SK-N-SH (cell line): ENCODE data around the gene ARHGDIG. TPM values are rescaled to one million over a fixed set of nuclear protein-coding genes. Genes with fewer than 3 reads are reported as not detected.

Source experiments
- CTCF ChIA-PET: fragments of 300-600, 350-600 bp; formaldehyde crosslinking; extraction: SDS; loops from one replicate; lab custom pipeline; 2021; lab: Yijun Ruan, JAX
- POLR2A ChIA-PET: fragments of 350-600 bp; sonication (Branson Sonifier 250); formaldehyde crosslinking; extraction: SDS; loops from one replicate; lab custom pipeline; 2020; ENCODE audit warnings: antibody characterized with exemption, inconsistent platforms; lab: Yijun Ruan, JAX
- DNase-seq: peaks from one replicate; pipeline ENCODE4 v3.0.0; 2012
- H2AFZ ChIP-seq: fragments of 200-600 bp; sonication (generic); 2 replicates; pipeline ENCODE4 v1.8.1; 2016; ENCODE audit warnings: antibody characterized with exemption, mild to moderate bottlenecking, low read depth
- H3F3A ChIP-seq: fragments of 200-600 bp; sonication (generic); replicated peaks from 2 replicates; pipeline ENCODE3; 2016; ENCODE audit warnings: antibody characterized with exemption, mild to moderate bottlenecking; ENCODE audit not compliant: insufficient read depth
- H3K27ac ChIP-seq, 2 experiments: fragments of 200-500 bp in 1 of 2; fragments of 200-600 bp in 1 of 2; sonication (Bioruptor generic) in 1 of 2; sonication (generic), shearing (Covaris generic) in 1 of 2; 2 replicates each; pipeline versions ENCODE4 v1.5.1 to v1.6.1; 2014 to 2016; ENCODE audit warnings: low read depth in 2 of 2, inconsistent platforms in 1 of 2, low read length in 1 of 2, mild to moderate bottlenecking in 1 of 2, mixed read lengths in 1 of 2
- H3K27me3 ChIP-seq: fragments of 200-600 bp; sonication (generic), shearing (Covaris generic); 2 replicates; pipeline ENCODE4 v1.6.1; 2016; ENCODE audit warnings: mixed run types; ENCODE audit not compliant: insufficient read depth
- H3K36me3 ChIP-seq, 2 experiments: fragments of 200-500 bp in 1 of 2; fragments of 200-600 bp in 1 of 2; sonication (Bioruptor generic) in 1 of 2; sonication (generic) in 1 of 2; replicated peaks in 1 of 2; 2 replicates each; pipeline versions ENCODE3 to v1.5.1; 2014 to 2016; ENCODE audit warnings: low read length in 1 of 2, mild to moderate bottlenecking in 1 of 2; ENCODE audit not compliant: insufficient read depth in 2 of 2, control insufficient read depth in 1 of 2
- H3K4me1 ChIP-seq, 2 experiments: fragments of 200-500 bp in 1 of 2; fragments of 200-600 bp in 1 of 2; sonication (Bioruptor generic) in 1 of 2; sonication (generic), shearing (Covaris generic) in 1 of 2; 2 replicates each; pipeline versions ENCODE4 v1.5.1 to v1.6.1; 2014 to 2016; ENCODE audit warnings: low read depth in 1 of 2, low read length in 1 of 2, mixed run types in 1 of 2; ENCODE audit not compliant: insufficient read depth in 2 of 2, control insufficient read depth in 1 of 2
- H3K4me2 ChIP-seq: fragments of 200-600 bp; sonication (generic), shearing (Covaris generic); 2 replicates; pipeline ENCODE4 v1.6.1; 2017; ENCODE audit warnings: mixed run types
- H3K4me3 ChIP-seq, 2 experiments: fragments of 200-500 bp in 1 of 2; fragments of 200-600 bp in 1 of 2; sonication (Bioruptor generic) in 1 of 2; sonication (generic), shearing (Covaris generic) in 1 of 2; 2 replicates each; pipeline versions ENCODE4 v1.5.1 to v1.8.1; 2014 to 2016; ENCODE audit warnings: low read depth in 2 of 2, inconsistent platforms in 1 of 2, low read length in 1 of 2, mild to moderate bottlenecking in 1 of 2, mixed read lengths in 1 of 2, moderate library complexity in 1 of 2
- H3K79me2 ChIP-seq: fragments of 200-600 bp; sonication (generic); 2 replicates; pipeline ENCODE4 v1.8.1; 2017; ENCODE audit warnings: mild to moderate bottlenecking; ENCODE audit not compliant: insufficient read depth
- H3K9ac ChIP-seq: fragments of 200-600 bp; sonication (generic); 2 replicates; pipeline ENCODE4 v1.6.1; 2017; ENCODE audit warnings: mixed run types
- H3K9me2 ChIP-seq: fragments of 200-600 bp; sonication (generic); 2 replicates; pipeline ENCODE4 v1.6.1; 2017; ENCODE audit warnings: mixed run types
- H3K9me3 ChIP-seq: fragments of 200-600 bp; sonication (generic); 2 replicates; pipeline ENCODE4 v1.6.1; 2017; ENCODE audit warnings: mixed run types, mild to moderate bottlenecking, moderate library complexity
- H4K20me1 ChIP-seq: fragments of 200-600 bp; sonication (generic); 2 replicates; pipeline ENCODE4 v1.6.1; 2017; ENCODE audit warnings: mild to moderate bottlenecking, mixed run types; ENCODE audit not compliant: insufficient read depth
- ELF1 ChIP-seq: IDR thresholded peaks from 2 replicates; pipeline ENCODE4 v1.4.0; 2012
- EZH2phosphoT487 ChIP-seq: fragments of 200-600 bp; sonication (generic); IDR thresholded peaks from 2 replicates; pipeline ENCODE4 v1.6.1; 2017; ENCODE audit warnings: low read depth, mixed run types, mild to moderate bottlenecking, antibody characterized with exemption, moderate library complexity, borderline replicate concordance
- FOSL2 ChIP-seq: IDR thresholded peaks from 2 replicates; pipeline ENCODE4 v1.4.0; 2012; ENCODE audit warnings: low read depth, mild to moderate bottlenecking, moderate library complexity, borderline replicate concordance
- FOXJ3 ChIP-seq: sonication (generic); formaldehyde crosslinking; IDR thresholded peaks from 2 replicates; pipeline ENCODE4 v1.5.1; 2020; ENCODE audit warnings: mild to moderate bottlenecking, missing genetic modification reagents
- GABPA ChIP-seq: IDR thresholded peaks from 2 replicates; pipeline ENCODE4 v1.4.0; 2012; ENCODE audit warnings: low read depth, mild to moderate bottlenecking
- JUND ChIP-seq: IDR thresholded peaks from 2 replicates; pipeline ENCODE4 v1.4.0; 2012
- NFIC ChIP-seq: IDR thresholded peaks from 2 replicates; pipeline ENCODE4 v1.4.0; 2012; ENCODE audit warnings: borderline replicate concordance
- RFX5 ChIP-seq: IDR thresholded peaks from 2 replicates; pipeline ENCODE4 v1.6.1; 2012; ENCODE audit warnings: mild to moderate bottlenecking, improper control_type of control experiment, low read length
- SMC3 ChIP-seq: IDR thresholded peaks from 2 replicates; pipeline ENCODE4 v1.6.1; 2012; ENCODE audit warnings: low read depth, low read length, improper control_type of control experiment
- TAF1 ChIP-seq: IDR thresholded peaks from 2 replicates; pipeline ENCODE4 v1.6.1; 2012; ENCODE audit warnings: low read depth, mild to moderate bottlenecking, low read length, moderate library complexity, borderline replicate concordance
- TCF12 ChIP-seq: IDR thresholded peaks from 2 replicates; pipeline ENCODE4 v1.4.0; 2012
- WGBS: methylation state at CpG from one replicate; pipeline ENCODE4 v1.1.6; 2017; ENCODE audit warnings: low lambda C conversion rate; 5-methylcytosine and 5-hydroxymethylcytosine counted together
- polyA plus RNA-seq, 3 experiments: library from polyadenylated mRNA; depleted of rRNA; stranded (reverse); fragments of >200 nt; gene quantifications; 2 replicates each; pipeline ENCODE4 v1.2.3, GENCODE V29; 2012
- TF ChIP-seq, protein P1 (sequence below): IDR thresholded peaks from 2 replicates; pipeline ENCODE4; 2012
- TF ChIP-seq, protein P2 (sequence below): fragments of 150-350 bp; IDR thresholded peaks from 2 replicates; pipeline ENCODE4 v1.6.1; 2017; ENCODE audit warnings: antibody characterized with exemption, low read length, low read depth, borderline replicate concordance
- TF ChIP-seq, protein P3 (sequence below): IDR thresholded peaks from 2 replicates; pipeline ENCODE4 v1.4.0; 2012; ENCODE audit warnings: low read depth, borderline replicate concordance
- TF ChIP-seq, protein P4 (sequence below): IDR thresholded peaks from 2 replicates; pipeline ENCODE4 v1.6.1; 2012; ENCODE audit warnings: mild to moderate bottlenecking, low read depth, low read length, moderate library complexity
- TF ChIP-seq, protein P5 (sequence below): IDR thresholded peaks from 2 replicates; pipeline ENCODE4 v1.4.0; 2012; ENCODE audit warnings: low read depth

Gene ARHGDIG
- polyA plus RNA-seq, 1 of the 3 experiments (the other 2 are of a cell fraction): 4.8 TPM

DNA sequence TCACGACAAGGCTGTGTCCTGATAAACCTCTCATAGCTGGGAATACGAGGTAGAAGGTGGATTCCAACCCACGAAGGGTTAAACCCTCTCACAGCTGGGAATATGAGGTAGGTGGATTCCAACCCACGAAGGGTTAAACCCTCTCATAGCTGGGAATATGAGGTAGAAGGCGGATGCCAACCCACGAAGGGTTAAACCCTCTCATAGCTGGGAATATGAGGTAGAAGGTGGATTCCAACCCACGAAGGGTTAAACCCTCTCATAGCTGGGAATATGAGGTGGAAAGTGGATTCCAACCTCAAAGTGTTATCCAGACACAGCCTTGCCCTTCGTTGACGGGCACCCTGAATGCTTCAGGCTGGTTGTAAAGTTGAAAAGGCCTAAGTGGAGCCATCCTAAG, 41.1 kb downstream of the ARHGDIG start:
- no peak for DNase-seq
- no peak overlapping the region for H3K27ac ChIP-seq
- H3K9me3 ChIP-seq: no peaks in the 10 kb centered on the region
- no peak overlapping the region for H2AFZ ChIP-seq
- H3K9ac ChIP-seq: no peak overlapping the region
- H3K79me2 ChIP-seq: peaks cover 76% of the 10 kb centered on the region
- no peak overlapping the region for H3K4me2 ChIP-seq
- TF ChIP-seq ELF1 (no peak), FOSL2 (no peak), RFX5 (no peak), TCF12 (no peak), NFIC (no peak), FOXJ3 (CRISPR knock-in tag) (no peak), JUND (no peak), SMC3 (no peak), EZH2phosphoT487 (no peak)
- TF ChIP-seq, protein P1, sequence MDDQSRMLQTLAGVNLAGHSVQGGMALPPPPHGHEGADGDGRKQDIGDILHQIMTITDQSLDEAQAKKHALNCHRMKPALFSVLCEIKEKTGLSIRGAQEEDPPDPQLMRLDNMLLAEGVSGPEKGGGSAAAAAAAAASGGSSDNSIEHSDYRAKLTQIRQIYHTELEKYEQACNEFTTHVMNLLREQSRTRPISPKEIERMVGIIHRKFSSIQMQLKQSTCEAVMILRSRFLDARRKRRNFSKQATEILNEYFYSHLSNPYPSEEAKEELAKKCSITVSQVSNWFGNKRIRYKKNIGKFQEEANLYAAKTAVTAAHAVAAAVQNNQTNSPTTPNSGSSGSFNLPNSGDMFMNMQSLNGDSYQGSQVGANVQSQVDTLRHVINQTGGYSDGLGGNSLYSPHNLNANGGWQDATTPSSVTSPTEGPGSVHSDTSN: no peak
- TF ChIP-seq, protein P2, sequence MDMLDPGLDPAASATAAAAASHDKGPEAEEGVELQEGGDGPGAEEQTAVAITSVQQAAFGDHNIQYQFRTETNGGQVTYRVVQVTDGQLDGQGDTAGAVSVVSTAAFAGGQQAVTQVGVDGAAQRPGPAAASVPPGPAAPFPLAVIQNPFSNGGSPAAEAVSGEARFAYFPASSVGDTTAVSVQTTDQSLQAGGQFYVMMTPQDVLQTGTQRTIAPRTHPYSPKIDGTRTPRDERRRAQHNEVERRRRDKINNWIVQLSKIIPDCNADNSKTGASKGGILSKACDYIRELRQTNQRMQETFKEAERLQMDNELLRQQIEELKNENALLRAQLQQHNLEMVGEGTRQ: no peak
- TF ChIP-seq, protein P3, sequence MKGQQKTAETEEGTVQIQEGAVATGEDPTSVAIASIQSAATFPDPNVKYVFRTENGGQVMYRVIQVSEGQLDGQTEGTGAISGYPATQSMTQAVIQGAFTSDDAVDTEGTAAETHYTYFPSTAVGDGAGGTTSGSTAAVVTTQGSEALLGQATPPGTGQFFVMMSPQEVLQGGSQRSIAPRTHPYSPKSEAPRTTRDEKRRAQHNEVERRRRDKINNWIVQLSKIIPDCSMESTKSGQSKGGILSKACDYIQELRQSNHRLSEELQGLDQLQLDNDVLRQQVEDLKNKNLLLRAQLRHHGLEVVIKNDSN: no peak
- WGBS: 82% methylated on average over 9 of the region's 9 CpGs
- CTCF ChIA-PET: interaction anchor here (0.8 to 1.6 kb wide), 2 partner anchors 8 to 141 kb away, joined by 3 to 5 read pairs; partner anchors contain the start of gene HBQ1
- no peaks in the 10 kb centered on the region for H3K9me2 ChIP-seq
- no peaks in the 10 kb centered on the region for H3F3A ChIP-seq
- H3K27me3 ChIP-seq: no peaks in the 10 kb centered on the region
- POLR2A ChIA-PET: no interaction called here
- peaks cover 0 to 4% of the 10 kb centered on the region in 2 experiments for H3K36me3 ChIP-seq
- H3K4me3 ChIP-seq: no peak overlapping the region
- peaks cover 0 to 15% of the 10 kb centered on the region in 2 experiments; a peak in 1 of 4 replicates for H3K4me1 ChIP-seq
- H4K20me1 ChIP-seq: peaks cover 89% of the 10 kb centered on the region

DNA sequence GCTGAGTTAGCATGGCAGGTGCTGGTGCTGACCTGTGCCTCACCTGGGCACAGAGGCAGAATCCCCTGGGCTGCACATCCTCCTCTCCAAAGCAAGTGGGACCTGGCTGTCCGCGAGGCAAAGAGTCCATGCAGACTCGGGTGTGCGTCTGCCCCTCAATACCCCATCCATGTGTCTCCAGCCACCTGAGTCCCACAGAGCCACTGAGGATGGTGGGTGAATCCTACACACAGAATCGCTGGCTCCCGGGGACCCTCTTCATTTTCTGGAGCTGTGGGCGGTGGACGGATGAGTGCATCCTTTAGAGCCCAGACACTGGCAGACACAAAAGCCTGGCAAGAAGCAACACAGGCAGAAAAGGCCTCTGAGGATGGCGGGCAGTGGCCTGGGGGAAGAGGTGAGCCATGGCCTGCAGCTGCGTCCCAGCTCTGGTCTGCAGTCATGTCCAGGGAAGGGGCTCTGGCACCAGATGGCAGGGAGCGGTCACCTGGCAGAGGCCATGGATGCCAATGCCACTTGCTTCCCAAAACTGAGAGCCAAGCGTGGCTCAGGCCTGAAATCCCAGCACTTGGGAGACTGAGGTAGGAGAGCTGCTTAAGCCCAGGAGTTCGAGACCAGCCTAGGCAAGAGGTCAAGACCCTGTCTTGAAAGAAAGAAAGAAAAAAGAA, 42.2 kb downstream of the ARHGDIG start:
- peaks cover 89% of the 10 kb centered on the region for H4K20me1 ChIP-seq

More for the DNA sequence above, 42.2 kb downstream of the ARHGDIG start:
- no peak overlapping the region for H3K4me3 ChIP-seq
- no peaks in the 10 kb centered on the region for H3K9me3 ChIP-seq
- H3K36me3 ChIP-seq: peaks cover 0 to 4% of the 10 kb centered on the region in 2 experiments
- H3K4me2 ChIP-seq: no peak overlapping the region
- no peak for DNase-seq
- POLR2A ChIA-PET: no interaction called here
- no peaks in the 10 kb centered on the region for H3K27me3 ChIP-seq
- H3K9ac ChIP-seq: no peak overlapping the region
- H2AFZ ChIP-seq: no peak overlapping the region
- H3K79me2 ChIP-seq: peaks cover 77% of the 10 kb centered on the region; the same call in 1 of the 2 replicates
- H3K27ac ChIP-seq: no peak overlapping the region; a peak in 1 of 4 replicates
- no peaks in the 10 kb centered on the region for H3K9me2 ChIP-seq
- CTCF ChIA-PET: interaction anchor here (0.6 to 1.6 kb wide), 2 partner anchors 9 to 39 kb away, joined by 3 to 5 read pairs; no protein-coding TSS in a partner anchor
- peaks cover 0 to 15% of the 10 kb centered on the region in 2 experiments; a peak in 1 of 4 replicates for H3K4me1 ChIP-seq
- no peaks in the 10 kb centered on the region for H3F3A ChIP-seq
- WGBS: 93% methylated on average over 9 of the region's 13 CpGs
- TF ChIP-seq, protein P1: no peak
- TF ChIP-seq, protein P2: no peak
- TF ChIP-seq, protein P4, sequence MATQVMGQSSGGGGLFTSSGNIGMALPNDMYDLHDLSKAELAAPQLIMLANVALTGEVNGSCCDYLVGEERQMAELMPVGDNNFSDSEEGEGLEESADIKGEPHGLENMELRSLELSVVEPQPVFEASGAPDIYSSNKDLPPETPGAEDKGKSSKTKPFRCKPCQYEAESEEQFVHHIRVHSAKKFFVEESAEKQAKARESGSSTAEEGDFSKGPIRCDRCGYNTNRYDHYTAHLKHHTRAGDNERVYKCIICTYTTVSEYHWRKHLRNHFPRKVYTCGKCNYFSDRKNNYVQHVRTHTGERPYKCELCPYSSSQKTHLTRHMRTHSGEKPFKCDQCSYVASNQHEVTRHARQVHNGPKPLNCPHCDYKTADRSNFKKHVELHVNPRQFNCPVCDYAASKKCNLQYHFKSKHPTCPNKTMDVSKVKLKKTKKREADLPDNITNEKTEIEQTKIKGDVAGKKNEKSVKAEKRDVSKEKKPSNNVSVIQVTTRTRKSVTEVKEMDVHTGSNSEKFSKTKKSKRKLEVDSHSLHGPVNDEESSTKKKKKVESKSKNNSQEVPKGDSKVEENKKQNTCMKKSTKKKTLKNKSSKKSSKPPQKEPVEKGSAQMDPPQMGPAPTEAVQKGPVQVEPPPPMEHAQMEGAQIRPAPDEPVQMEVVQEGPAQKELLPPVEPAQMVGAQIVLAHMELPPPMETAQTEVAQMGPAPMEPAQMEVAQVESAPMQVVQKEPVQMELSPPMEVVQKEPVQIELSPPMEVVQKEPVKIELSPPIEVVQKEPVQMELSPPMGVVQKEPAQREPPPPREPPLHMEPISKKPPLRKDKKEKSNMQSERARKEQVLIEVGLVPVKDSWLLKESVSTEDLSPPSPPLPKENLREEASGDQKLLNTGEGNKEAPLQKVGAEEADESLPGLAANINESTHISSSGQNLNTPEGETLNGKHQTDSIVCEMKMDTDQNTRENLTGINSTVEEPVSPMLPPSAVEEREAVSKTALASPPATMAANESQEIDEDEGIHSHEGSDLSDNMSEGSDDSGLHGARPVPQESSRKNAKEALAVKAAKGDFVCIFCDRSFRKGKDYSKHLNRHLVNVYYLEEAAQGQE: no peak
- TF ChIP-seq, protein P5, sequence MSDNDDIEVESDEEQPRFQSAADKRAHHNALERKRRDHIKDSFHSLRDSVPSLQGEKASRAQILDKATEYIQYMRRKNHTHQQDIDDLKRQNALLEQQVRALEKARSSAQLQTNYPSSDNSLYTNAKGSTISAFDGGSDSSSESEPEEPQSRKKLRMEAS: no peak
- TF ChIP-seq TAF1 (no peak), TCF12 (no peak), GABPA (no peak)
